Ammon's horn (tissue), 1 donor: ENCODE results near the gene MAGEA3.
"Not testable (repeated sequence)": the region's sequence is repeated elsewhere in the genome, so short reads cannot be mapped to it uniquely, and the experiment has no call there.

Source experiments
- DNase-seq: peaks from one replicate; pipeline ENCODE4 v3.0.0-alpha.2; 2016; ENCODE audit warnings: low spot score

MAGEA3 gene

DNA sequence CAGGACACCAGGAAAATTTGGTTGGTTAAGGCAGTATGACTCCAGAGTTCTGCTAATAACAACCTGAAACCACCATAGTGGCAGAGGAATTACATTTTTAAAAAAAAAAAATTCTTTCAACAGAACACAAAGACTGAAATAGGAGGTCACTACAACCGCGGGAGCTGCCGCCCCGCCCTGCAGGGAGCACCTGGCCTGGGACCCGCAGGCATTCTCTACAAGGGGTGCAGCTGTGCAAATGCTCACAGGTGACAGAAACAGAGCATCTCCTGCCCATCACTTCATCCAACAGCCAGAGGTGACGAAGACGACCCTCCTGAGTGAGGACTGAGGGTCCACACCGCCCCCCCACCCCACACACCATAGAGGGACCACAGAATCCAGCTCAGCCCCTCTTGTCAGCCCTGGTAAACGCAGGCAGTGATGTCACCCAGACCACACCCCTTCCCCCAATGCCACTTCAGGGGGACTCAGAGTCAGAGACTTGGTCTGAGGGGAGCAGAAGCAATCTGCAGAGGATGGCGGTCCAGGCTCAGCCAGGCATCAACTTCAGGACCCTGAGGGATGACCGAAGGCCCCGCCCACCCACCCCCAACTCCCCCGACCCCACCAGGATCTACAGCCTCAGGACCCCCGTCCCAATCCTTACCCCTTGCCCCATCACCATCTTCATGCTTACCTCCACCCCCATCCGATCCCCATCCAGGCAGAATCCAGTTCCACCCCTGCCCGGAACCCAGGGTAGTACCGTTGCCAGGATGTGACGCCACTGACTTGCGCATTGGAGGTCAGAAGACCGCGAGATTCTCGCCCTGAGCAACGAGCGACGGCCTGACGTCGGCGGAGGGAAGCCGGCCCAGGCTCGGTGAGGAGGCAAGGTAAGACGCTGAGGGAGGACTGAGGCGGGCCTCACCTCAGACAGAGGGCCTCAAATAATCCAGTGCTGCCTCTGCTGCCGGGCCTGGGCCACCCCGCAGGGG is at the start of gene MAGEA3:
Gene MAGEA3, plus strand, starts transcription at position 843 of the 980 bp plus-strand sequence. CDS start 2,039 bp downstream, outside the sequence.
- not testable (repeated sequence) for DNase-seq

DNA sequence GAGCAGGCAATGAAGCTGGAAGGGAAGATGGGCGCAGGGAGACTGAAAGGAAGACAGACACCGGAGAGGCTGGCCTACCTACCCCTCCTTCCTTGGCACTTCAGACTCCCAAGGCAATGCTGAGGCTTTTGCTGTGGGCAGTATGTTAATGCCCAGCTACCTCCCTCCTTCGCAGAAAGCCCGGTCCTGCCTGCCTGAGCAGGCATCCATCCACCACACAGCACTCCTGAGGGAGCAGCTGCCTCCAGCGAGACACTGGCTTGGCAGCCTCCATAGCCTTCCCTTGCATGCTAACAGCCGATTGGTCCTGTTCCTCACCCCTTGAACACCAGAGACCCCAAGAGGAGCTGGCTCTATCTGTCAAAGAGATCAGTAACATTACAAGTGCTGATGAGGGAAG is 46.5 kb upstream of the MAGEA3 start:
- no peak for DNase-seq

DNA sequence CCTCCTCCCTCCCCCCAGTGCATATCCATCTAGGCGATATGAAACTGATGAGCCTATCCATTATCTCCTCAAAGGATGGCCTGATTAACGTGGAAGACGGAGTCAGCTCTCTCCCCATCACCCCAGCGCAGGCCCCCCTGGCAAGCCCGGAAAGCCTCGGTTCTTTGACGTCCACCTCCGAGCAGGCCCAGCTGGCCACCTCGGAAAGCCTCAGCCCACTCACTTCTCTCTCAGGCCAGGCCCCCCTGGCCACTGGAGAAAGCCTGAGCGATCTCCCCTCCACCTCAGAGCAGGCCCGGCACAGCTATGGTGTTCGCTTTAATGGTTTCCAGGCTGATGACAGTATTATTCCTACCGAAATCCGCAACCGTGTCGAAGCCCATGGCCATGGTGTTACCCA is 46.1 kb upstream of the MAGEA3 start:
- no peak for DNase-seq

- no peak for DNase-seq
Measured at GRCh38 chrX:152656087-152656486, 42.5 kb upstream of the MAGEA3 start.

DNA sequence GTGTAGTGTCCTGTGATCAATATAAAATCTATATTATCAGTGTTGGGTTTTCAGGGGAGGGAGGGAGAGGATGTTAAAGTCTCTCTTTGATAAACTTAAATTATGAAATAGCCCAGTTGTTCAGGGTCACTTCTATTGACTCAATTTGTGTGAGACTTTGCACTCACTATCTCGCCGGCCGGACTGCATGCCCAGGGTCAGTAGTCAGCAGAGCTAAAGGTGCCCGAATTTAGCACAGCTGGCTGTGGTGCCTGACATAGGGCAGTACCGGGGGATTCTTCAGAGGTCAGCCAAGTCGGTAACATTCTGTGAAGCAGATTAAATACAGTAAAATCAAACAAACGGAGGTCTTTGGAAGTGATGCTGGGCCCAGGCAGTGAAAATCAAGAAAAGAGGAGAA is 41.7 kb upstream of the MAGEA3 start:
- no peak for DNase-seq

GRCh38 chrX:152658302-152658701 is 40.3 kb upstream of the MAGEA3 start:
- no peak for DNase-seq

DNA sequence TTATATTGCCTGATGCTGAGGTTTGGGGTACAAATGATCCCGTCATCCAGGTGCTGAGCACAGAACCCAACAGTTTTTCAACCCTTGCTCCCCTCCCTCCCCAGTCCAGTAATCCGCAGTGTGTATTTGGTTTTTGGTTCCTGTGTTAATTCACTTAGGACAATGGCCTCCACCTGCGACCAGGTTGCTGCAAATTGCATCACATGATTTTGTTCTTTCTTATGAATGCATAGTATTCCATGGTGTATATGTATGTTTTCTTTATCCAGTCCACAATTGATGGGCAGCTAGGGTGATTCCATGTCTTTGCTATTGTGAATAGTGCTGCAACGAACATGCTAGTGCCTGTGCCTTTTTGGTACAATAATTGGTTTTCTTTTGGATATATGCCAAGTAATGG is 35.5 kb upstream of the MAGEA3 start:
- no peak for DNase-seq

- no peak for DNase-seq
Measured at GRCh38 chrX:152674135-152674534, 24.5 kb upstream of the MAGEA3 start.

GRCh38 chrX:152674652-152675051 is 23.9 kb upstream of the MAGEA3 start:
- DNase-seq, result not testable (repeated sequence)

DNA sequence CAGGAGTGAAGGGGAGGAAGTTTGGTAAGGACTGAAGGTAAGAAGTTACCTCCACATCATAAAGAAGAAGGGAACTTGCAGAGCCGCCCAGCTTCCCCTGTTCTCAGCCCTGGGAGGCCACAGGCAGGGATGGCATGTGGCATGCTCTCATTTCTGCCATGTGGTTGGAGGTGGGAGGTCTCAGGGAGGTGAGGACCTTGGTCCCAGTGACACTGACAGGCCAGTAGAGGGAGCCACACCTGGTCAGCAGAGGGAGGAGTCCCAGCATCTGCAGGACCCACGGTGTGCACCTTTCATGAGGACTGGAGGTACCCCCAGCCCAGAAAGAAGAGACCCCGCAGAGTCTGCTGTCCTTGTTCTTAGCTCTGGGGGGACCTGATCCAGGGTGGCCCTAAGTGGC is 17.6 kb upstream of the MAGEA3 start:
- not testable (repeated sequence) for DNase-seq

DNA sequence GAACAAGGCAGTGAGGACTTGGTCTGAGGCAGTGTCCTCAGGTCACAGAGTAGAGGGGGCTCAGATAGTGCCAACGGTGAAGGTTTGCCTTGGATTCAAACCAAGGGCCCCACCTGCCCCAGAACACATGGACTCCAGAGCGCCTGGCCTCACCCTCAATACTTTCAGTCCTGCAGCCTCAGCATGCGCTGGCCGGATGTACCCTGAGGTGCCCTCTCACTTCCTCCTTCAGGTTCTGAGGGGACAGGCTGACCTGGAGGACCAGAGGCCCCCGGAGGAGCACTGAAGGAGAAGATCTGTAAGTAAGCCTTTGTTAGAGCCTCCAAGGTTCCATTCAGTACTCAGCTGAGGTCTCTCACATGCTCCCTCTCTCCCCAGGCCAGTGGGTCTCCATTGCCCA is 1.8 kb downstream of the MAGEA3 start:
- not testable (repeated sequence) for DNase-seq

- not testable (repeated sequence) for DNase-seq
Measured at GRCh38 chrX:152706500-152706899, 7.9 kb downstream of the MAGEA3 start.

GRCh38 chrX:152709173-152709572 is 10.6 kb downstream of the MAGEA3 start, which contains the start of gene CSAG2:
Gene CSAG2 (minus strand): TSS chrX:152709273. CDS start chrX:152709112, 161 bp downstream.
- DNase-seq, result not testable (repeated sequence)

DNA sequence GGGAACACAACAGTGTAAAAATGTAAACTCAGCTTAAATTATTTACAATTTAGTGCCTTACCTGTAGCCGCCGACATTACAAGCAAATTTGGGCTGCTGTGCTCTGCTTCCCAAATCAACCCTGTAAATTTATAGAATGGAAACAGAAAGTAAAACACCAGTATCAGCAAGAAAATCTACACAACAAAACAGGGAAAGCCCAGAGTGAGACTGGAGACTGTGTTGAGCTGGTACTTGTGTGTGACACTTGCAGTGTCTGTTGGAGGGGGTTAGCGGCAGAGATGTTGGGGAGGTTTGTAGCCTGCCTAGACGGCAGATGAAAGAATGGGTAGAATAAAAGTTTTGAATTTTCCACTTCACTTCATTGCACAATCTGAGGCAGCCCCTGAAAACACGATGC is 14.6 kb downstream of the MAGEA3 start:
- not testable (repeated sequence) for DNase-seq

- DNase-seq, result not testable (repeated sequence)
Measured at GRCh38 chrX:152713815-152714787, 15.5 kb downstream of the MAGEA3 start, which contains the start of gene MAGEA2B. Gene MAGEA2B (plus strand): TSS chrX:152714628. CDS start chrX:152717107, 2,479 bp downstream.

- no peak for DNase-seq
Measured at GRCh38 chrX:152725409-152725808, 26.8 kb downstream of the MAGEA3 start.

- no peak for DNase-seq
Measured at GRCh38 chrX:152733261-152733975, 34.8 kb downstream of the MAGEA3 start, which contains the start of the genes CSAG1 and MAGEA12. Gene CSAG1 (minus strand): TSS chrX:152733721. CDS start chrX:152732460, 1,261 bp downstream. Gene MAGEA12 (plus strand): TSS chrX:152733757. CDS start chrX:152736162, 2,405 bp downstream.

DNA sequence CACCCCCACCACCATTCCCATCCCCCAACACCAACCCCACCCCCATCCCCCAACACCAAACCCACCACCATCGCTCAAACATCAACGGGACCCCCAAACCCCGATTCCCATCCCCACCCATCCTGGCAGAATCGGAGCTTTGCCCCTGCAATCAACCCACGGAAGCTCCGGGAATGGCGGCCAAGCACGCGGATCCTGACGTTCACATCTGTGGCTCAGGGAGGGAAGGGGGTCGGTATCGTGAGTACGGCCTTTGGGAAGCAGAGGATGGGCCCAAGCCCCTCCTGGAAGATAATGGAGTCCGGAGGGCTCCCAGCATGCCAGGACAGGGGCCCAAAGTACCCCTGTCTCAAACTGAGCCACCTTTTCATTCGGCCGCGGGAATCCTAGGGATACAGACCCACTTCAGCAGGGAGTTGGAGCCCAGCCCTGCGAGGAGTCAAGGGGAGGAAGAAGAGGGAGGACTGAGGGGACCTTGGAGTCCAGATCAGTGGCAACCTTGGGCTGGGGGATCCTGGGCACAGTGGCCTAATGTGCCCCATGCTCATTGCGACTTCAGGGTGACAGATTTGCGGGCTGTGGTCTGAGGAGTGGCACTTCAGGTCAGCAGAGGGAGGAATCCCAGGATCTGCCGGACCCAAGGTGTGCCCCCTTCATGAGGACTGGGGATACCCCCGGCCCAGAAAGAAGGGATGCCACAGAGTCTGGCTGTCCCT is 35.7 kb downstream of the MAGEA3 start:
- not testable (repeated sequence) for DNase-seq

DNA sequence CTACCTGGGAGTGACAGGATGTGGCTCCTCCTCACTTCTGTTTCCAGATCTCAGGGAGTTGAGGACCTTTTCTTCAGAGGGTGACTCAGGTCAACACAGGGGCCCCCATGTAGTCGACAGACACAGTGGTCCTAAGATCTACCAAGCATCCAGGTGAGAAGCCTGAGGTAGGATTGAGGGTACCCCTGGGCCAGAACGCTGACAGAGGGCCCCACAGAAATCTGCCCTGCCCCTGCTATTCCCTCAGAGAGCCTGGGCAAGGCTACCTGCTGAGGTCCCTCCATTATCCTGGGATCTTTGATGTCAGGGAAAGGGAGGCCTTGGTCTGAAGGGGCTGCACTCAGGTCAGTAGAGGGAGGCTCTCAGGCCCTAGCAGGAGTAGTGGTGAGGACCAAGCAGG is 36.5 kb downstream of the MAGEA3 start:
- no peak for DNase-seq

DNA sequence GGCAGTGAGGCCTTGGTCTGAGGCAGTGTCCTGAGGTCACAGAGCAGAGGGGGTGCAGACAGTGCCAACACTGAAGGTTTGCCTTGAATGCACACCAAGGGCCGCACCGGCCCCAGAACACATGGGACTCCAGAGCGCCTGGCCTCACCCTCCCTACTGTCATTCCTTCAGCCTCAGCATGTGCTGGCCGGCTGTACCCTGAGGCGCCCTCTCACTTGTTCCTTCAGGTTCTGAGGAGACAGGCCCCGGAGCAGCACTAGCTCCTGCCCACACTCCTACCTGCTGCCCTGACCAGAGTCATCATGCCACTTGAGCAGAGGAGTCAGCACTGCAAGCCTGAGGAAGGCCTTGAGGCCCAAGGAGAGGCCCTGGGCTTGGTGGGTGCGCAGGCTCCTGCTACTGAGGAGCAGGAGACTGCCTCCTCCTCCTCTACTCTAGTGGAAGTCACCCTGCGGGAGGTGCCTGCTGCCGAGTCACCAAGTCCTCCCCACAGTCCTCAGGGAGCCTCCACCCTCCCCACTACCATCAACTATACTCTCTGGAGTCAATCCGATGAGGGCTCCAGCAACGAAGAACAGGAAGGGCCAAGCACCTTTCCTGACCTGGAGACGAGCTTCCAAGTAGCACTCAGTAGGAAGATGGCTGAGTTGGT is 37.4 kb downstream of the MAGEA3 start:
- no peak for DNase-seq
